Measurements from ENCODE around the gene ENOX1. TPM values are rescaled to one million over a fixed set of nuclear protein-coding genes. Genes with fewer than 3 reads are reported as not detected.

ENOX1 gene
- total and polyA plus RNA-seq, 2 donors (not counting 3 experiments of a cell fraction or from before 2014, with no cell fraction given), result 0.17 to 0.97 TPM

GRCh38 chr13:43260999-43261398, 525.8 kb downstream of the ENOX1 start:
- BruUV-seq (replicated peaks), result no TSS peak
- no peak overlapping the region for H3K27ac ChIP-seq (ENCODE audit: insufficient read depth, low read depth, low read length)

More at GRCh38 chr13:43260999-43261398, 525.8 kb downstream of the ENOX1 start:
- POLR2A ChIA-PET, result no interaction called here
- H3K4me1 ChIP-seq (ENCODE audit: control insufficient read depth, extremely low read depth, insufficient read depth, low read length), result no peaks in the 10 kb centered on the region
- H3K27me3 ChIP-seq (ENCODE audit: control insufficient read depth in 2 of 2, insufficient read depth in 2 of 2, low read length in 2 of 2), result no peaks in the 10 kb centered on the region
- CTCF ChIA-PET, result interaction anchor here (1.5 kb wide), 1 partner anchor 40 kb away, joined by 4 read pairs; no protein-coding TSS in a partner anchor
- H4K20me1 ChIP-seq (replicated peaks; ENCODE audit: control insufficient read depth, extremely low read depth, insufficient read depth, low read length), result no peaks in the 10 kb centered on the region
- no peaks in the 10 kb centered on the region for H3K9me1 ChIP-seq (replicated peaks; ENCODE audit: control insufficient read depth, extremely low read depth, insufficient read depth, low read length)
- FAIRE-seq (no peak), DNase-seq (ENCODE audit: low read depth, low spot score) (no peak)
- H3K36me3 ChIP-seq (ENCODE audit: control insufficient read depth in 2 of 2, extremely low read depth in 1 of 2, insufficient read depth in 2 of 2, low read length in 2 of 2), result no peaks in the 10 kb centered on the region
- TF ChIP-seq MYC (IDR thresholded peaks at IDR 0.05; ENCODE audit: low read depth, low read length) (no peak), GATA2 (IDR thresholded peaks at IDR 0.05; ENCODE audit: insufficient read depth, insufficient read length, low read depth, low read length) (no peak), CTCF (IDR thresholded peaks at IDR 0.05; ENCODE audit: extremely low read depth in 1 of 2, insufficient read depth in 1 of 2, low read depth in 1 of 2, low read length in 2 of 2) (no peak), MAX (IDR thresholded peaks at IDR 0.05; ENCODE audit: insufficient read depth, insufficient read length) (no peak), POLR2A (IDR thresholded peaks at IDR 0.05; ENCODE audit: low read depth, low read length) (no peak), POLR2AphosphoS5 (IDR thresholded peaks at IDR 0.05; ENCODE audit: insufficient read depth, low read depth, low read length) (no peak), FOS (IDR thresholded peaks at IDR 0.05; ENCODE audit: borderline replicate concordance, insufficient read depth, low read length) (no peak), EZH2 (IDR thresholded peaks at IDR 0.05; ENCODE audit: borderline replicate concordance, low read depth, low read length, severe bottlenecking) (no peak)
- peak overlapping the region; percentile 7 for H2AFZ ChIP-seq (ENCODE audit: low read depth, low read length)
- H3K79me2 ChIP-seq (ENCODE audit: control insufficient read depth, insufficient read depth, low read length), result no peaks in the 10 kb centered on the region
- intact Hi-C loops (cut with micrococcal nuclease) (no loop called here), dilution Hi-C loops (cut with MboI; ENCODE audit: extremely low pct_ligation_motif_present, low sequenced_read_pairs) (no loop called here)
- H3K9me3 ChIP-seq (replicated peaks; ENCODE audit: control insufficient read depth, insufficient read depth, low read length), result no peaks in the 10 kb centered on the region
- H3K4me2 ChIP-seq (ENCODE audit: insufficient read depth, low read length), result no peak overlapping the region
- no peak overlapping the region for H3K4me3 ChIP-seq (replicated peaks in 1 of 3; ENCODE audit: insufficient read depth in 1 of 3, low read depth in 1 of 3, low read length in 3 of 3)
- no peak overlapping the region for H3K9ac ChIP-seq (replicated peaks; ENCODE audit: extremely low read depth, insufficient read depth, low read length)
